Right ventricle myocardium superior (tissue), 1 donor: ENCODE results near the gene RPS14. TPM values are rescaled to one million over a fixed set of nuclear protein-coding genes. Genes with fewer than 3 reads are reported as not detected.
"Not testable (repeated sequence)": the region's sequence is repeated elsewhere in the genome, so short reads cannot be mapped to it uniquely, and the experiment has no call there.

Experiments used
- ATAC-seq: fragments of 200-7000 bp; cut with Tn5 transposase; one replicate; pipeline ENCODE4 v1.9.1; 2020; ENCODE audit warnings: mild to moderate bottlenecking; ENCODE audit not compliant: poor library complexity
- DNase-seq: peaks from one replicate; pipeline ENCODE4 v3.0.0-alpha.2; 2020
- intact Hi-C: fragments of 100-400 bp; cut with DNase I; formaldehyde crosslinking; loops from one replicate; pipeline ENCODE4 v1.11.2; 2022
- total RNA-seq: library from RNA; stranded (reverse); fragmentation: NEBNext Ultra II Directional; extraction: Animal tissue kit (Norgen Biotek cat#: 25700); gene quantifications from one replicate; pipeline ENCODE4 v1.2.1, GENCODE V29; 2021
- donor health status: DM: no; HTN: yes; CAD: no; lungs with severe emphysema.

Gene RPS14
- total RNA-seq, 1 donor from 2014 or later: 1,133 TPM

- DNase-seq, ATAC-seq: not testable (repeated sequence)
- intact Hi-C loops: loop anchor here (10.0 kb wide), 1 partner anchor 391 kb away; the partner anchor contains the start of gene IRGM
Measured at GRCh38 chr5:150454027-150454426, 4.5 kb upstream of the RPS14 start.

GRCh38 chr5:150452914-150453313, 3.4 kb upstream of the RPS14 start:
- ATAC-seq (no peak), DNase-seq (no peak)
- intact Hi-C loops: loop anchor here (10.0 kb wide), 1 partner anchor 392 kb away; the partner anchor contains the start of gene IRGM

- ATAC-seq: no peak
- intact Hi-C loops: loop anchor here (10.0 kb wide), 1 partner anchor 393 kb away; the partner anchor contains the start of gene IRGM
- DNase-seq: no peak
Measured at GRCh38 chr5:150451594-150451993, 2.1 kb upstream of the RPS14 start.

- DNase-seq (no peak), ATAC-seq (peak; percentile 65)
- intact Hi-C loops: no loop called here
Measured at GRCh38 chr5:150448952-150449516, 505 bp downstream of the RPS14 start.

- DNase-seq (no peak), ATAC-seq (no peak)
- intact Hi-C loops: no loop called here
Measured at GRCh38 chr5:150448334-150448733, 1.2 kb downstream of the RPS14 start.

GRCh38 chr5:150447188-150447587, 2.4 kb downstream of the RPS14 start:
- DNase-seq (no peak), ATAC-seq (no peak)
- intact Hi-C loops: no loop called here

GRCh38 chr5:150446583-150446982, 3.0 kb downstream of the RPS14 start:
- intact Hi-C loops: no loop called here
- DNase-seq (no peak), ATAC-seq (no peak)

GRCh38 chr5:150446088-150446487, 3.5 kb downstream of the RPS14 start:
- no peak for ATAC-seq
- intact Hi-C loops: no loop called here
- no peak for DNase-seq

GRCh38 chr5:150444770-150445169, 4.8 kb downstream of the RPS14 start:
- DNase-seq (no peak), ATAC-seq (no peak)
- intact Hi-C loops: no loop called here

- DNase-seq: no peak
- no peak for ATAC-seq
- intact Hi-C loops: no loop called here
Measured at GRCh38 chr5:150443242-150444075, 6.1 kb downstream of the RPS14 start.

- ATAC-seq (no peak), DNase-seq (no peak)
- intact Hi-C loops: no loop called here
Measured at GRCh38 chr5:150442699-150443080, 6.8 kb downstream of the RPS14 start.

- intact Hi-C loops: no loop called here
- ATAC-seq: peak; percentile 85
Measured at GRCh38 chr5:150441813-150442698, 7.5 kb downstream of the RPS14 start.

GRCh38 chr5:150440948-150441812, 8.4 kb downstream of the RPS14 start:
- no peak for ATAC-seq
- intact Hi-C loops: no loop called here
- DNase-seq: no peak

More at GRCh38 chr5:150441813-150442698, 7.5 kb downstream of the RPS14 start:
- DNase-seq: no peak

- ATAC-seq (no peak), DNase-seq (no peak)
- intact Hi-C loops: loop anchor here (5.0 to 10.0 kb wide), 3 partner anchors 37 to 304 kb away; partner anchors contain the start of gene CDX1
Measured at GRCh38 chr5:150438873-150439546, 10.5 kb downstream of the RPS14 start.

- DNase-seq (peak; percentile 90), ATAC-seq (peak; percentile 88)
- intact Hi-C loops: loop anchor here (5.0 to 10.0 kb wide), 3 partner anchors 34 to 301 kb away; partner anchors contain the start of gene CDX1
Measured at GRCh38 chr5:150436141-150436680, 13.3 kb downstream of the RPS14 start.

- DNase-seq: no peak
- ATAC-seq: no peak
- intact Hi-C loops: loop anchor here (10.0 kb wide), 2 partner anchors 270 to 300 kb away; partner anchors contain the start of gene CDX1
Measured at GRCh38 chr5:150434464-150434863, 15.1 kb downstream of the RPS14 start.

GRCh38 chr5:150431574-150431973, 18.0 kb downstream of the RPS14 start:
- no peak for ATAC-seq
- intact Hi-C loops: loop anchor here (10.0 kb wide), 2 partner anchors 267 to 297 kb away; partner anchors contain the start of gene CDX1
- no peak for DNase-seq
